Mesenchymal stem cell (in vitro differentiated cells and primary cell): Measurements from ENCODE around the gene CALML4.

Experiments used
- DNase-seq: peaks from one replicate; pipeline ENCODE4 v3.0.0-alpha.2; 2013
- H2AFZ ChIP-seq: one replicate; pipeline ENCODE4 v1.6.1; 2013; ENCODE audit warnings: low read depth, mild to moderate bottlenecking, control low read depth, inconsistent platforms, low read length, moderate library complexity
- H2AK5ac ChIP-seq: 2 replicates; pipeline ENCODE4 v1.6.1; 2013; ENCODE audit warnings: low read length, moderate library complexity, mild to moderate bottlenecking, inconsistent platforms; ENCODE audit not compliant: severe bottlenecking
- H2BK120ac ChIP-seq: one replicate; pipeline ENCODE4 v1.6.1; 2013; ENCODE audit warnings: low read depth, mild to moderate bottlenecking, inconsistent platforms, low read length, moderate library complexity
- H2BK12ac ChIP-seq, 2 experiments: one replicate each; pipeline ENCODE4 v1.6.1; 2013; ENCODE audit warnings: inconsistent platforms in 2 of 2, low read length in 2 of 2, mild to moderate bottlenecking in 2 of 2, moderate library complexity in 2 of 2, control low read depth in 1 of 2
- H2BK15ac ChIP-seq: one replicate; pipeline ENCODE4 v1.6.1; 2013; ENCODE audit warnings: mild to moderate bottlenecking, low read depth, inconsistent platforms; ENCODE audit not compliant: poor library complexity, severe bottlenecking
- H2BK5ac ChIP-seq: 2 replicates; pipeline ENCODE4 v1.6.1; 2013; ENCODE audit warnings: low read depth, mild to moderate bottlenecking, low read length, control low read depth, inconsistent platforms; ENCODE audit not compliant: poor library complexity, severe bottlenecking
- H3K14ac ChIP-seq, 2 experiments: one replicate each; pipeline ENCODE4 v1.6.1; 2013; ENCODE audit warnings: inconsistent platforms in 2 of 2, low read length in 2 of 2, control low read depth in 1 of 2, mild to moderate bottlenecking in 1 of 2, moderate library complexity in 1 of 2
- H3K18ac ChIP-seq, 2 experiments: one replicate each; pipeline ENCODE4 v1.6.1; 2013; ENCODE audit warnings: inconsistent platforms in 2 of 2, low read length in 2 of 2, control low read depth in 1 of 2, low read depth in 1 of 2, mild to moderate bottlenecking in 1 of 2
- H3K23ac ChIP-seq, 2 experiments: one replicate each; pipeline ENCODE4 v1.6.1; 2013; ENCODE audit warnings: inconsistent platforms in 2 of 2, low read length in 2 of 2, mild to moderate bottlenecking in 2 of 2, moderate library complexity in 2 of 2, control low read depth in 1 of 2
- H3K27ac ChIP-seq: 2 replicates; pipeline ENCODE4 v1.5.1; 2013; ENCODE audit warnings: mild to moderate bottlenecking, moderate library complexity, low read length, control low read depth, inconsistent platforms; ENCODE audit not compliant: poor library complexity, severe bottlenecking
- H3K27me3 ChIP-seq, 2 experiments: 2 replicates each; pipeline versions ENCODE4 v1.6.1 to v1.7.0; 2013; ENCODE audit warnings: low read length in 2 of 2, mild to moderate bottlenecking in 2 of 2, moderate library complexity in 2 of 2, control low read depth in 1 of 2, inconsistent platforms in 1 of 2; ENCODE audit not compliant: control insufficient read depth in 1 of 2, insufficient read depth in 1 of 2
- H3K36me3 ChIP-seq, 2 experiments: 2 replicates each; pipeline versions ENCODE4 v1.6.1 to v1.7.0; 2013; ENCODE audit warnings: low read length in 2 of 2, control low read depth in 1 of 2, inconsistent platforms in 1 of 2, low read depth in 1 of 2, mild to moderate bottlenecking in 1 of 2; ENCODE audit not compliant: insufficient read depth in 2 of 2, control insufficient read depth in 1 of 2
- H3K4ac ChIP-seq, 2 experiments: one replicate each; pipeline ENCODE4 v1.6.1; 2013; ENCODE audit warnings: inconsistent platforms in 2 of 2, low read length in 2 of 2, mild to moderate bottlenecking in 2 of 2, moderate library complexity in 2 of 2, control low read depth in 1 of 2, low read depth in 1 of 2
- H3K4me1 ChIP-seq: 2 replicates; pipeline ENCODE4 v1.6.1; 2013; ENCODE audit warnings: low read depth, low read length, control low read depth; ENCODE audit not compliant: control insufficient read depth, insufficient read depth
- H3K4me2 ChIP-seq: 2 replicates; pipeline ENCODE4 v1.6.1; 2013; ENCODE audit warnings: low read length, mild to moderate bottlenecking, inconsistent platforms; ENCODE audit not compliant: poor library complexity, severe bottlenecking
- H3K4me3 ChIP-seq, 2 experiments: 2 replicates each; pipeline versions ENCODE4 v1.5.1 to v1.7.0; 2013; ENCODE audit warnings: low read length in 2 of 2, mild to moderate bottlenecking in 2 of 2, control low read depth in 1 of 2, low read depth in 1 of 2; ENCODE audit not compliant: insufficient read depth in 1 of 2
- H3K79me1 ChIP-seq: replicated peaks from 2 replicates; pipeline ENCODE4 v1.6.1; 2013; ENCODE audit warnings: mild to moderate bottlenecking, control low read depth, low read length, inconsistent platforms; ENCODE audit not compliant: poor library complexity, severe bottlenecking
- H3K9ac ChIP-seq: 2 replicates; pipeline ENCODE4 v1.7.0; 2013; ENCODE audit warnings: mild to moderate bottlenecking, low read length, moderate library complexity
- H3K9me3 ChIP-seq: 2 replicates; pipeline ENCODE4 v1.7.0; 2013; ENCODE audit warnings: mild to moderate bottlenecking, low read length; ENCODE audit not compliant: control insufficient read depth
- H4K8ac ChIP-seq: one replicate; pipeline ENCODE4 v1.6.1; 2013; ENCODE audit warnings: inconsistent platforms, mild to moderate bottlenecking, low read length, moderate library complexity
- H4K91ac ChIP-seq: one replicate; pipeline ENCODE4 v1.6.1; 2013; ENCODE audit warnings: mild to moderate bottlenecking, low read length, inconsistent platforms
- WGBS: methylation state at CpG from one replicate; pipeline ENCODE4 v1.1.7; 2013; ENCODE audit warnings: mixed read lengths; 5-methylcytosine and 5-hydroxymethylcytosine counted together

The CALML4 gene

GRCh38 chr15:68206711-68207151, 1.6 kb upstream of the CALML4 start:
- Histone ChIP-seq H2BK120ac (no peak overlapping the region), H2BK12ac (no peak overlapping the region), H2BK5ac (no peak overlapping the region), H3K27me3 (no peaks in the 10 kb centered on the region), H3K4me2 (no peak overlapping the region), H3K36me3 (peaks cover 0 to 42% of the 10 kb centered on the region in 2 experiments), H3K27ac (no peak overlapping the region), H3K14ac (no peak overlapping the region), H3K4ac (no peak overlapping the region), H4K91ac (no peak overlapping the region), H2AK5ac (no peak overlapping the region), H3K4me1 (peaks cover 20% of the 10 kb centered on the region), H3K9me3 (no peaks in the 10 kb centered on the region), H3K4me3 (no peak overlapping the region), H2BK15ac (no peak overlapping the region), H3K23ac (no peak overlapping the region), H3K9ac (no peak overlapping the region), H3K18ac (no peak overlapping the region), H3K79me1 (peaks cover 48% of the 10 kb centered on the region), H4K8ac (peak overlapping the region; percentile 22), H2AFZ (no peak overlapping the region)
- DNase-seq = no peak
- 91% methylated on average over 9 of the region's 12 CpGs for WGBS

DNA sequence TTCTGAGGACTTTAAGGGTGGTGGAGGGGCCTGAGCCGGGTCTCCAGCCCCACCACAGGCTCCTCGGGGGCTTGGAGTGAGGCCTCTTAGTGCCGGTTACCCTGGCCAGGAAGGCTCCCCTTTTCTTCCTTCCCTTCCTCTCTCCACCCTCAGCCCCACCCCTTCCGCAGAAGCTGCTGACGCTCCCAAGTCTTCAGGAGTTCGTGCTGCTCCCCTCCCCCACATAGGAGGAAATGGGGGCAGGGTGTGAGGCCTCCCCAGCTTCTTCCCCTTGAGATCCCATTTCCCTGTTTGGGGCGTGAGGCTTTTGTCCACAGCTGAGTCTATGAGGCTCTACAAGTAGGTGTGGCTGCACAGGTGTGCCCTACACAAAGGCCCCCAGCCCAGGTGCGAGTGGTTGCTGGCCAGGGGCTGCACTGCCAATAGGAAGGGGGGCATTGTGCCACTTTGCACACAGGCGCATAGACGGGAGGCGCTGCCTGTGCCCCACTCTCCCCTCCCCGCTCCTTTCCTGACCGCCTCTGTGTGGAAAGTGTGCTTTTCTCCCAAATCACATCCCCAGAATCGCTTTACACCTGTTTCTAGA, 915 bp upstream of the CALML4 start:
- peaks cover 24% of the 10 kb centered on the region for H3K4me1 ChIP-seq

GRCh38 chr15:68205558-68205944, 419 bp upstream of the CALML4 start:
- Histone ChIP-seq H3K18ac (no peak overlapping the region), H3K4ac (no peak overlapping the region), H2AK5ac (no peak overlapping the region), H3K27me3 (no peaks in the 10 kb centered on the region), H3K36me3 (peaks cover 0 to 34% of the 10 kb centered on the region in 2 experiments), H3K79me1 (peaks cover 49% of the 10 kb centered on the region), H4K8ac (no peak overlapping the region), H3K4me3 (peak overlapping the region in 1 of 2 experiments; percentile 58), H3K4me2 (no peak overlapping the region), H2BK120ac (no peak overlapping the region), H2BK5ac (no peak overlapping the region), H2AFZ (no peak overlapping the region), H2BK15ac (peak overlapping the region; percentile 15), H3K23ac (no peak overlapping the region), H3K14ac (no peak overlapping the region), H3K27ac (no peak overlapping the region), H4K91ac (no peak overlapping the region), H3K9ac (no peak overlapping the region), H3K4me1 (peaks cover 20% of the 10 kb centered on the region), H2BK12ac (no peak overlapping the region), H3K9me3 (no peaks in the 10 kb centered on the region)
- WGBS = 93% methylated on average over 11 of the region's 13 CpGs
- DNase-seq = no peak

More for the DNA sequence above, 915 bp upstream of the CALML4 start:
- H4K8ac ChIP-seq = peak overlapping the region; percentile 43
- WGBS = 75% methylated on average over 8 of the region's 14 CpGs
- no peak overlapping the region for H2AFZ ChIP-seq
- no peak overlapping the region for H2BK12ac ChIP-seq
- H3K27ac ChIP-seq = no peak overlapping the region
- H2BK15ac ChIP-seq = peak overlapping the region; percentile 15
- H3K9ac ChIP-seq = no peak overlapping the region
- no peak overlapping the region for H2BK120ac ChIP-seq
- H3K14ac ChIP-seq = no peak overlapping the region
- H3K79me1 ChIP-seq = peaks cover 45% of the 10 kb centered on the region
- no peak overlapping the region for H2AK5ac ChIP-seq
- H3K27me3 ChIP-seq = no peaks in the 10 kb centered on the region
- H3K9me3 ChIP-seq = no peaks in the 10 kb centered on the region
- no peak overlapping the region for H3K4me3 ChIP-seq
- no peak overlapping the region for H3K18ac ChIP-seq
- H3K23ac ChIP-seq = no peak overlapping the region
- peaks cover 0 to 35% of the 10 kb centered on the region in 2 experiments for H3K36me3 ChIP-seq
- peak overlapping the region; percentile 47 for H4K91ac ChIP-seq
- H2BK5ac ChIP-seq = no peak overlapping the region
- no peak overlapping the region for H3K4ac ChIP-seq
- no peak overlapping the region for H3K4me2 ChIP-seq
- no peak for DNase-seq

DNA sequence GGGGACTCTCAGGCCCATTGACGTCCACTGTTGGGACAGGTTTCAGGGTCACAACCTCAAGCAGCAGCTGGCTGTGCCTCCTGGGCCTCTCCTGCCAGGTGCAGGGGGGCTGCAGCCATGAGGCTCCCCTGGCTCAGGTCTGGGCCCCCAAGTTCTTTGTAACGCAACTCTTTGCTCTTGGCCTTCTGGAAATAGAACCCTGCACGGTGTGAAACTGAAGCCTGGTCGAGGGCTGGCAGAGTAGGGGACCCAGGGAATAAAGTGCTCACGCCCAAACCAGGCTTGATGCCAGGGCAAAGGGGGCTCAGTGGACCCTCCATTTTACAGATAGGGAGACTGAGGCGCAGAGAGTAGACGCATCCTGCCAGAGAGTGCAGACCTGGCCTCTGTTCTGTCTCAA, 771 bp downstream of the CALML4 start:
- H3K9me3 ChIP-seq = no peaks in the 10 kb centered on the region
- no peak overlapping the region for H2AFZ ChIP-seq
- H3K4me2 ChIP-seq = no peak overlapping the region
- no peak for DNase-seq
- no peak overlapping the region for H3K23ac ChIP-seq
- H3K18ac ChIP-seq = no peak overlapping the region
- no peak overlapping the region for H2BK120ac ChIP-seq
- H4K8ac ChIP-seq = no peak overlapping the region
- peaks cover 13% of the 10 kb centered on the region for H3K4me1 ChIP-seq
- no peak overlapping the region for H4K91ac ChIP-seq
- no peak overlapping the region for H2BK15ac ChIP-seq
- H2AK5ac ChIP-seq = no peak overlapping the region
- H3K4ac ChIP-seq = no peak overlapping the region
- no peak overlapping the region for H2BK12ac ChIP-seq
- H3K4me3 ChIP-seq = no peak overlapping the region
- WGBS = 98% methylated on average over 7 of the region's 7 CpGs
- H3K27me3 ChIP-seq = no peaks in the 10 kb centered on the region
- H3K14ac ChIP-seq = no peak overlapping the region
- H2BK5ac ChIP-seq = no peak overlapping the region
- no peak overlapping the region for H3K27ac ChIP-seq
- H3K79me1 ChIP-seq = peaks cover 37% of the 10 kb centered on the region
- H3K9ac ChIP-seq = no peak overlapping the region
- peaks cover 0 to 29% of the 10 kb centered on the region in 2 experiments for H3K36me3 ChIP-seq
